Adipocyte (in vitro differentiated cells): ENCODE results near the gene ADAM12.

Experiments used
- DNase-seq: peaks from one replicate; pipeline ENCODE4 v3.0.0-alpha.2; 2015; ENCODE audit warnings: low read depth
- H3K27me3 ChIP-seq: replicated peaks from 2 replicates; pipeline ENCODE4 v1.7.0; 2013; ENCODE audit warnings: mild to moderate bottlenecking, low read length, moderate library complexity; ENCODE audit not compliant: control insufficient read depth, insufficient read depth
- H3K36me3 ChIP-seq: 2 replicates; pipeline ENCODE4 v1.7.0; 2013; ENCODE audit warnings: low read length, mild to moderate bottlenecking, moderate library complexity; ENCODE audit not compliant: control insufficient read depth, insufficient read depth, severe bottlenecking
- H3K4me1 ChIP-seq: 2 replicates; pipeline ENCODE4 v1.7.0; 2013; ENCODE audit warnings: mild to moderate bottlenecking, low read length, moderate library complexity; ENCODE audit not compliant: control insufficient read depth, insufficient read depth
- H3K4me3 ChIP-seq: 2 replicates; pipeline ENCODE4 v1.7.0; 2013; ENCODE audit warnings: mild to moderate bottlenecking, low read length, moderate library complexity
- H3K9ac ChIP-seq: 2 replicates; pipeline ENCODE4 v1.7.0; 2013; ENCODE audit warnings: mild to moderate bottlenecking, low read length, moderate library complexity
- H3K9me3 ChIP-seq: 2 replicates; pipeline ENCODE4 v1.7.0; 2013; ENCODE audit warnings: mild to moderate bottlenecking, low read length, moderate library complexity; ENCODE audit not compliant: control insufficient read depth

ADAM12 gene

DNA sequence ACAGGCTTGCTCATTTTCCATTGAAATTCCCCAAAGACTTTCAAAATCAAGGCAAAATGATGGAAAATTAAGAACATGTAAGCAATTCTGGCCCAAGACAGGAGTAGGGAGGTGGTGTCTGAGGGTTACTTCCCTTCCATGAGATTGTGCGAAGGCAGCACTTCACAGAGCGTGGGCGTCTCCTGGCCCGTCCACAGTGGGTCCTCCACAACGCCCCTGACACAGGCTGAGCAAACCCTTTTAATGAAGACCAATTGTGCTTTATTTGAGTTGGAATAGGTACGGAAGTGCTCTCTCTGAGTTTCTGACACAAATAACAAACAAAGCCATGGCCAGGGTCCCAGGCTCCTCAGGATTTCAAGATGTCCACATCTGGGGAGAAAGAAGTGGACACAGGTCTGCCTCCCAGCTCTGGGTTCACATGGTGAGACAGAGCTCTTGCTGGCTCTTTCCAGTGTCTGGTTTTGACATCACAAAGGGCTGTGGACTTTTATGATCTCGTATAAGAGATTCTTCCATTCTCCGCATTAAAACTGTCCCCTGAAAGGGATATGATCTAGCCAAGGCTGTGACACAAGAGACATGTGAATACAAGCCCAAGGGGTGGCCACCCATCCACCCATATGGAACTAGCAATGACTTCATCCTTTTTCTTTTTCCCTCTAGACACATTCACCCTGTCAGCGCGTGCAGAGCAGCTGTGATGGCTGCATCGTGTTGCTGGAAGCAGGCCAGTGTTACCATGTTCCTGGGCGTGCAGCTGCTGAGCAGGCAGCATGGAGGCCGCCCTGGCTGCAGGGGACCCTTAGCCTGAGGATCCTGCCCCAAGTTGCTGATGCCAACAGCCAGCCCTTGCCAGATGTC is 145.6 kb downstream of the ADAM12 start:
- Histone ChIP-seq H3K9ac (peak overlapping the region; percentile 36), H3K4me3 (peak overlapping the region; percentile 35), H3K27me3 (no peaks in the 10 kb centered on the region), H3K9me3 (no peaks in the 10 kb centered on the region), H3K4me1 (peaks cover 43% of the 10 kb centered on the region), H3K36me3 (no peaks in the 10 kb centered on the region)
- DNase-seq = peak; percentile 55

DNA sequence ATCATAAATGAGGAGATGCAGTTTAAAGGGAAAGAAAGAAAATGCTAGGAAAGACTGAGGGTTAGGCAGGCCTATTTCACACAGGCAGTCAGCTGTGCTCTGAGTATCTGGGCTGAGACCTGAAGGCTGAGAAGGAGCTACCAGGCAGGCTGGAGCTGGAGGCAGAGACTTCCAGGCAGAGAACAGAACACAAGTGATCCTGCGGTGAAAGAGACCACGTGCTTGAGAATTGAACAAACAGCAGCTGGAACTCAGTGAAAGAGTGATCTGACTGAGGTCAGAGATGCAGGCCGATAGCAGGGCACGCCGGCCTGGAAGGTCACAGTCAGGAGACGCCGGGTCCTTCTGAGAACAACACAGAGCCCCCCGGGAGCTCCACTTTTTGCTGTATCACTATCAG is 147.8 kb downstream of the ADAM12 start:
- no peaks in the 10 kb centered on the region for H3K9me3 ChIP-seq
- H3K9ac ChIP-seq = no peak overlapping the region
- H3K4me1 ChIP-seq = peaks cover 36% of the 10 kb centered on the region
- H3K36me3 ChIP-seq = no peaks in the 10 kb centered on the region
- no peaks in the 10 kb centered on the region for H3K27me3 ChIP-seq
- DNase-seq = no peak
- no peak overlapping the region for H3K4me3 ChIP-seq

DNA sequence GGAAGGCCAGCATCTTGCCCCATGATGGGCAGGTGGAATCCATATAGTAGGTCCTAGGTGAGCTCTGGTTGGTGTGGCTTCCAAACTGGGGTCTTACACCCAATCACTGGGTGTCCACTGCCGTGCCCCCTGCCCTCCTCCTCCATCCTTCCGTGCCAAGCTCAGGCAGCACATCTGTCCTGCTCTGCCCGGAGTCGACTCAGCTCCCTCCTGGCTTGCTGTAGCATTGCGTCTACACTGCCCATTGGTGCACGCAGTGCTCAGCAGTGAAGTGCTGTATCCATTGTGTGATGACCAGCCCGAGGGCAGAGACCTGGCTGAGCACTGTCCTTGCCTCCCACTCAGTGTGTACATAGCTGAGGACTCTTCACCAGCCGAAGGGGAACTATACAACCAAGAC is 148.4 kb downstream of the ADAM12 start:
- peaks cover 35% of the 10 kb centered on the region for H3K4me1 ChIP-seq
- no peak overlapping the region for H3K4me3 ChIP-seq
- H3K9me3 ChIP-seq = no peaks in the 10 kb centered on the region
- no peaks in the 10 kb centered on the region for H3K27me3 ChIP-seq
- no peak for DNase-seq
- H3K36me3 ChIP-seq = peaks cover 3% of the 10 kb centered on the region
- no peak overlapping the region for H3K9ac ChIP-seq

DNA sequence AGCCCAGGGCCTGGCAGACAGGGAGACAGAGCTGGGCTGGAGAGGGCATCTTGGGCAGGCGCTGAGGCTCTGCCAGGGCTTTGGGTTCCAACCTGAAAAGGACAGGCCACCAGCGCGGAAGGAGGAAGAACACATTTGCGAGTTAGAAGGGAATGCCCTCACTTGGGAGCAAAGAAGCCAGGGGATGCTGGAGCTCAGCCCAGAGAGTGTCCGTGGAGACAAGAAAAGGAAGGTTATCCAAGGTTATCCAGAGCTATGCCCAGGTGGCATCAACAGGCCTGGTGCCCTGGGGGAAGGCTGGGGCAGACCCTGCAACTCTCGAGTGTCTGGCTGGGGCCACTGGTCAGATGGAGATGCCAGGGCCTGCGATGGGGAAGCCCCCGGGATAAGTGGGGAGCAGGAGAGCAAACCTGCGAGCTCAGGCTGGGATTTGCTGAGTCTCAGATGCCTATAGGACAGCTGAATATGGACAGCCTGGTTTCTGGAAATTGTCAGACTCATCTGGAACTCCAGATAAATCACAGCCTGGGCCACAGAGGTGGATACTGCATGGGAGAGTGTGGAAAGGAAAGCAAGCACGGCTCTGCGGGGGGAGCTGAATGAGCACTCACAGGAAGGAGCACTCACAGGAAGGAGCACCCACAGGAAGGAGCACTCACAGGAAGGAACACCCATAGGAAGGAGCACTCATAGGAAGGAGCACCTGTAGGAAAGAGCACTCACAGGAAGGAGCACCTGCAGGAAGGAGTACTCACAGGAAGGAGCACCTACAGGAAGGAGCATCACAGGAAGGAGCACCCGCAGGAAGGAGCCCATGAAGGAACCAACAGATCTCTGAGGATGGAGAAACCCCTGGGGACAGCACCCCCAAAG is 152.1 kb downstream of the ADAM12 start:
- no peaks in the 10 kb centered on the region for H3K9me3 ChIP-seq
- H3K27me3 ChIP-seq = no peaks in the 10 kb centered on the region
- DNase-seq = no peak
- no peak overlapping the region for H3K9ac ChIP-seq
- no peak overlapping the region for H3K4me3 ChIP-seq
- H3K4me1 ChIP-seq = no peaks in the 10 kb centered on the region
- peaks cover 7% of the 10 kb centered on the region for H3K36me3 ChIP-seq

DNA sequence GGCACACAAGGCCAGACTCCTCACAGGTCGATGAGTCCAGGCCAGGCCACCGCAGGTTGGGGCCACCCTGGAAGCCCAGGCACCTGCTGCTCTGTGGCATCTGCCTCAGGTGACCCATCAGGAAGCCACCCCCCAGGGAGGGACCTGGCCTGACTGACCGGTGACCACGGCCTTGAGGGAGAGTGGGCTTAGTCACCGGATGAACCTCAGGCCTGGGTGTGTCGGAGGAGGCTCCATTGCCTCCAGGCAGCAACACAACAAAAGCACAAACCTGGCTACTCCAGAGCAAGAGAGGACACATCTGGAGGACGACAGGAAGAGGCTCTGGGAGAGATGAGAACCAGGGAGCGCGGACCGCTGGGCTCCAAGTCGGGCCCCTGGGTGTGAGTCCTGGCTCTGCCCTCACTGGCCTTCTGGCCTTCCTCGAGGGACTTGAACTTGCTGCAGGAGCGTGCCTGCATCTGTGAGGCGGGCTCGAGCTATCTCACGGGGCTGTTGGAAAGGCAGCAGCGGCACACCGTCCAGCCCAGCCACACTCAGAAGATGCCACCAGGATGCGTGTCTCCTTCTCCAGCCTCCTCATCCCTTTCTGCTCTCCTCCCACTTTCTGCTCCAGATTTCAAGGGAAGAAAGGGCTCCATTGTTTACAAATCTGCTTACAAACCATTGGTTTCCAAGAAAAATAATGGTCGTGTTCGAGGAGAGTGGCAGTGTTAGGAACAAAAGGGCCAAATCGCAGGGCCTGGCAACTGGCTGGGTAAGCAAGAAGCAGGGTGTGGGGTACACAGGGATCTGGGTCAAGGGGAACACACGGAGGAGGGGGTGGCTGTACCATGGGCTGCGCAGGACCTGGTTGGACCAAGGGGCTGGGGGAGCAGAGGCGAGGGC is 152.9 kb downstream of the ADAM12 start:
- Histone ChIP-seq H3K9ac (no peak overlapping the region), H3K9me3 (no peaks in the 10 kb centered on the region), H3K36me3 (peaks cover 7% of the 10 kb centered on the region), H3K4me3 (no peak overlapping the region), H3K4me1 (no peaks in the 10 kb centered on the region), H3K27me3 (no peaks in the 10 kb centered on the region)
- DNase-seq = no peak

DNA sequence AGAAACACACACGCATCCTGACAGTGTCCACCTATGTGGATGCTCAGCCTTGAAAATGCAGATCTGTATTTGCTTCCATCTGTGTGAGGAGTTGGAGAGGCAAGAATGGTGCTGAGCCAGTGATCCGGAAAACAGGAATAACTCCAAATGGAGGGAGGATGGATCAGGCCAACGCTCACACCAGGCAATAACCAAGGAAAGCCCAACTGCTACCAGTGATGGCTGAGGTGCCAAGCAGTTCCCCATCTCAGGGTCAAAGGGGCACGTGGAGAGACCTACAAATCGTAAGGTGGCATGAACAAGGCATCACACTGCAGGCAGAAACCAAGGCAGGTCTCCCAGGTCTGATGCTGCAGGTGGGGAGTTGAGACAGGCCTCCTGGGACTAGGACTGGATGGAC is 153.6 kb downstream of the ADAM12 start:
- Histone ChIP-seq H3K36me3 (peaks cover 7% of the 10 kb centered on the region), H3K9me3 (no peaks in the 10 kb centered on the region), H3K4me3 (no peak overlapping the region), H3K27me3 (no peaks in the 10 kb centered on the region), H3K9ac (no peak overlapping the region), H3K4me1 (no peaks in the 10 kb centered on the region)
- no peak for DNase-seq

DNA sequence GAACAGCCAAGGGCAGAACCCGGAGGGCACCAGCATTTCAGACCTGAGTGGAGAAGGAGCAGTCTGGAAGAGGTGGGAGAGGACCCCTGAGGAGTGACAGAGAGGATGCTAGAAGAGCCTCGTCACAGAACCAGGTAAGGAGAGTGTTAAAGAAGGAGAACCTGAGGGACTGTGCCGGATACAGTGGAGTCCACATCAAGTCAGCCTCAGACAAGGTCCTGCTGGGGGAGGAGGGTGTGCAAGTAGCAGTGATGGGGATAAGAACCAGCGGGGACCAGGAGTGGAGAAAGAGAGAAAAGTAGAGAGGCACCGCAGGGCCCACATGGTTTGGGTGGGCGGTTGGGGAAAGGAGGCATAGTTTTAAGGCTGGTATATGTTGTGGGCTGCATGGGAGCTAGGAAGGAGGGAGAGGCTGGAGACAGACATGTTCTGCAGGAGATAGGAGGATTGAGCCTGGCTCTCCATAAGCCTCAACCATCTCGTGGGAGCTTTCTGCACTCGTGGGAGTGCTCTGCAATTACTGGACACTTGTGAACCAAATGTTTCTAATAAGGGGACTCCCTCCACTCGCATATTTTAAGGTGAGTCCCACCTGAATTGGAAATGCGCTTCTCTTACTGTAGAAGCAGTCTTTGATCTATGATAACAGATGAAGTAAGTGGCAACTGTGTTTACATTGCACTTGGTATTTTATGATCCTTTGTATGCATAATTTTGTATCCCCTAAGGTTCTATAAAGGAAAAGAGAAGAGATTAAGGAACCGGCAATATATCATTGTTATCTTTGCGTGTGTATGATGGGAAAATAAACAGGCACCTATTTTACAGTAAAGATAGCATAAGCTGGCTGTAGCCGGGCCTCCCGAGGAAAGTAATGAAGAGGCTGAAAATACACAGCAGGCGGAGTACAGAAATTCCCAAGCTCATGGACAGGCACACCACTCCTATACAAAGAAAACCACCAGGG is 154.8 kb downstream of the ADAM12 start:
- Histone ChIP-seq H3K9me3 (no peaks in the 10 kb centered on the region), H3K27me3 (no peaks in the 10 kb centered on the region), H3K4me1 (no peaks in the 10 kb centered on the region), H3K36me3 (peaks cover 7% of the 10 kb centered on the region), H3K9ac (no peak overlapping the region), H3K4me3 (no peak overlapping the region)
- no peak for DNase-seq

DNA sequence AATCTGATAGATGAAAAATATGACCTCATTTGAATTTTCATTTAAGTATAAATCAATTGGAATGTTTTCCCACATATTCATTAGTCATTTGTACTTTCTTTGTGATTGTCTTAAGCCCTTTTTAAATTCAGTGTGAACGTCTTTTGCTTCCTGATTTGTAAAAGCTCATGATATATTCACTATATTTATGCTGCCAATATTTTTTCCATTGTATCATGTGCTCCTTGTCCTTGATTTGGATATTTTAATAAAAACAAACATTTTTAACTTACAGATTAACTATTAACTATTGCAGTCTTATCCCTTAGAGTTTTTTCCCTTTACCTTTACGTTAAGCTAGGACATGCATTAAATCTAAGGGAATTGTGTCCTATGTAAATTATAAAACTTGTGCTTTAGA is 157.7 kb downstream of the ADAM12 start:
- Histone ChIP-seq H3K27me3 (no peaks in the 10 kb centered on the region), H3K4me1 (peaks cover 11% of the 10 kb centered on the region), H3K4me3 (no peak overlapping the region), H3K36me3 (peaks cover 7% of the 10 kb centered on the region), H3K9me3 (no peaks in the 10 kb centered on the region), H3K9ac (no peak overlapping the region)
- DNase-seq = no peak

DNA sequence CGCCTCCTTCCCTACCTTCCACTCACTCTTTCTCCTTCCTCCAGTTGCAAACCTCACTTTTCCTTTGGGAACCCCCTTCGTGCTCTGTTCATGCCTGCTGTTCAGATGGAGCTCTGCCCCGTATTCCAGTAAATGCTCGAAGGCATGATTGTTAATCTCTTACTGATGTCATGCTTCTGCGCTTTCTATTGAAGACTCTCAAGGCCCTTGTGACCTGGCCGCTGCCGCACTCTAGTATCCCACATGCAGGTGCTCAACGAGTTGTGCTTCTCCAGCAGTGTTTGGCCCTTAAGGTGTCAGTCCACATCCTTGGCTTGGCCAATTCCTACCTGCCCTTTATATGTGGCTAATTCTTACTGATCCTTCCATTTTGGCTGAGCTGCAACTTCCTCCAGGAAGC is 158.6 kb downstream of the ADAM12 start:
- no peaks in the 10 kb centered on the region for H3K9me3 ChIP-seq
- H3K9ac ChIP-seq = no peak overlapping the region
- H3K27me3 ChIP-seq = no peaks in the 10 kb centered on the region
- peaks cover 5% of the 10 kb centered on the region for H3K36me3 ChIP-seq
- H3K4me3 ChIP-seq = no peak overlapping the region
- peaks cover 20% of the 10 kb centered on the region for H3K4me1 ChIP-seq
- no peak for DNase-seq

DNA sequence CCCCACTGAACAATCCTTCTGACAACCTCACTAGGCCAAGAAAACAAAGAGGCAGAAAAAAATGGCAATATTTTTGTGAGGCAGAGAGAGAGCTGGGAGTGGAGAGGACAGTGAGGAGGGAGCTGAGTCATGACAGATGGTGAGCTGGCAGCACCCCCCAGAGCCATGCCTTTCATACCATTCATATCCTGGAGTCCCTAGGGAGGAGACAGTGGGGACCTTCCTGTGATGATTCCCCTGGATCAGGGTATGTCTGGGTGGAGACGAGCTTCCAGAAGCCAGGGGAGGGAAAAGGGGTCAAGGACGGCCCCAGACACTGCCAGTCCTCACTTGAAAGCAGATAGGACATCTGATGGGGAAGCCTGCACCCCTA is 160.5 kb downstream of the ADAM12 start:
- Histone ChIP-seq H3K4me1 (peaks cover 39% of the 10 kb centered on the region), H3K27me3 (no peaks in the 10 kb centered on the region), H3K4me3 (no peak overlapping the region), H3K9me3 (no peaks in the 10 kb centered on the region), H3K36me3 (peaks cover 2% of the 10 kb centered on the region), H3K9ac (no peak overlapping the region)
- peak; percentile 64 for DNase-seq
